GM21619 (cell line): ENCODE results near the gene DHX16.
A peak's percentile ranks its signal among the peaks of the same experiment; 100 is the strongest.

Source experiments
- ATAC-seq: cut with Tn5 transposase; IDR thresholded peaks from one replicate; pipeline ENCODE4 v1.9.1; 2021; ENCODE audit not compliant: unreplicated experiment

DHX16 gene

DNA sequence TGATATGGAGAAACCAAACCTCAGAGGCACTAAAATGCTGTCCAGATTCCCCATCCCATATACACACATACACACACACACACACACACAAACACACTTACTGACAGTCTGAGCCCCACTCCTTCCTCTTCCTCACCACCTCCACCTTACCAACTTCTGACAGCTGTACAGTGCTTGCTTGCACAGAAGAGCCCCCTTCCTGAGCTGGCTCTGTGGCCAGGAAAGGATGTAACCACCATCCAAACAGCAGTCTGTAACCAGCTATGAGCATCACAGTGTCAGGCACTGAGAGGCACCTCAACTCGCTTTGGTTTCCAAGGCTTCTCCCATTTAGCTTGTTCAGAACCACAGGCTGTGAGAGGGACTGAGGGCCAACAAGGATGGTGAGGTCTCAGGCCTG, 31.8 kb downstream of the DHX16 start:
- ATAC-seq, result no peak

DNA sequence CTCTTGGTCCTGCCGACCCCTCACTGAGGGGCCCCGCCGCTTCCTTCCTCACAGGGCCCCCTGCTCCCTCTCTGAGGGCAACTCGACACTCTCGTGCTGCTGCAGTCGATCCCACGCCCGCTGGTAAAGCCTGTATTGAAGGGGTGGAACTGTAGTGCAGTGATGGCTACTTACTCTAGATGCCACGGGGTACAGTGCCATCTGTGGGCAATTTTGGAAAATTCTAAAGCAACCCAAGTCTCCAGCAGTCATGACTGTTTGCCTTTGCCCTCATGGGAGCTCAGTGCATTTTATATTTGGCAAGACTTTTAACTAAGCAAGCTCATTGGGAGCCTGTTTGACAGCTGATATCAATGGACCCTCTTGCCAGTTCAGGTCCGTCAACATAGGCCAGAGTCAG, 32.3 kb downstream of the DHX16 start:
- ATAC-seq, result no peak

DNA sequence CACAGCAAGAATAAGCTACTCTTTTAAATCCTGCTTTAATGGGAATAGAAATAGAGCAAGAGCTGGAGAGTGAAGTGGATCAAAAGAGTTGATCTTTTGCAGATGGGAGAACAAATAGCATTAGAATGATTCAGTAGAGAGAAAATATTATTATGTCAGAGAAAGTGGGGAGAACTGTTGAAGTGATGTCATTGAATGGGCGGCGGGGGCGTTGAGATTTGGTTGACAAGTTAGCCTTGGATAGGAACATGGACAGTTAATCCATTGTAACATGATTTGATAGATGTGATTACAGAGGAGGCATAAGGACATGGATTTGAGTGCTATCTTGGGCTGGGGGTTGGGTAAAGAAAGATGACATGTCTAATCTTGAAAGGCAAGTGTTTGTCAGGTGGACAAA, 37.0 kb downstream of the DHX16 start:
- ATAC-seq, result no peak

DNA sequence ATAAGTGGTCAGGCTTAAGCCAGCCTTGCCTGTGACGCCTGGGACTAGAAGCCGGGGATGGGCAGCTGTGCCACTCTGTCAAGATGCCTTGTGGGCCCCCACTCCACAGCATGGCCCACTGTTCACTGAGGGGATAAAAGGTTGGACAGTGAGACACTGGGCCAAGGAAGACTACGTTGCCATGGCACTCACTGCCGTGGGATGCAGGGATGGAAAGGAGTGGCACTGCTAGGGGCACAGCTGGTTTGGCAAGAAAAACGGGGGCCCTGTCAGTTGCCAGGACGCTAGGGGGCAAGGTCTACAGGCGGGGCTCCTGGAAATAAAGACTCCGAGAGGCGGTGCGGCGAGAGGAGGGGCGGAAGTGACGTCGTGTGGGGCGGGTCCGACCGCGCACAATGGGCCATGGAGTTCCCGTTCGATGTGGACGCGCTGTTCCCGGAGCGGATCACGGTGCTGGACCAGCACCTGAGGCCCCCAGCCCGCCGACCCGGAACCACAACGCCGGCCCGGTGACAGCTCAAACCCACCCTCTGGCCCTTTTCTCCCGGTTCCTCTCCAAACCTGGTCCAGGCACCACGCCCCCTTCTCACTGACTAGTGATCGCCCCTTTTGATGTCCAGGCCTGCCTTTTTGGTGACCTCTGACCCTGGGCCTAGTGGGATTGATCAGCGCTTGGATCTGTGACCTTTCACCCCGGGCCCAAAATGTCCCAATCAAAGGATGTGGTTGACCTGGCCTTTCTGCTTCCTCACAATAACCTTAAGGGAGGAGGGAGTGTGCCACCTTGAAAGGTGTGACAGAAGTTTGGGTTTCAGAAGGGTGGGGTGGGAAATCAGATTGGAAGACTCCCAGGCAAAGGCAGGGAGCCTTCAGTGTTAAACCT, 46.1 kb downstream of the DHX16 start, which contains the start of gene ATAT1:
Gene ATAT1, plus strand, starts transcription at position 391 of the 883 bp plus-strand sequence.
- peak; percentile 86 for ATAC-seq

DNA sequence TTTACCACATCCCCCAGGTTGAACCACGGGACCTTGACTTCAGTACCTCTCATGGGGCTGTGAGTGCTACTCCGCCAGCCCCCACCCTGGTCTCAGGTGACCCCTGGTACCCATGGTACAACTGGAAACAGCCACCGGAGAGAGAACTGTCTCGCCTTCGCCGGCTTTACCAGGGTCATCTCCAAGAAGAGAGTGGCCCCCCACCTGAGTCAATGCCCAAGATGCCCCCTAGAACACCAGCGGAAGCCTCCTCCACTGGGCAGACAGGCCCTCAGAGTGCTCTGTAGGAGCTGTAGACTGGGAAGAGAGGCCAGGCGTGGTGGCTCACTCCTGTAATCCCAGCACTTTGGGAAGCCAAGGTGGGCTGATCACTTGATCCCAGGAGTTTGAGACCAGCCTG, 47.3 kb downstream of the DHX16 start:
- no peak for ATAC-seq

DNA sequence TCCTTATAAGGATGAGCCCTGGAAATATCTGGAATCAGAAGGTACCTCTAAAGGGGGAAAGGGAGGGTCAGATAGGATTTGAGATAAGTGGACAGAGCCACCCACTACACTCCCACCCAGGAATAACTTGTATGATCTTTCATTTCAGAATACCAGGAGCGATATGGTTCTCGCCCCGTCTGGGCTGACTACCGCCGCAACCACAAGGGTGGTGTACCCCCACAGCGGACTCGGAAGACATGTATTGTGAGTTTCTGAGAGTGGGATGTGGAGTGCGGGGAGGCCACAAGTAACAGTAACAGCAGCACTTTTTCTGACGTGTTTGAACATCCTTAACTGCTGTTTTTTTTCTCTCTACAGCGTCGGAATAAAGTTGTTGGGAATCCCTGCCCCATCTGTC, 53.2 kb downstream of the DHX16 start:
- no peak for ATAC-seq

DNA sequence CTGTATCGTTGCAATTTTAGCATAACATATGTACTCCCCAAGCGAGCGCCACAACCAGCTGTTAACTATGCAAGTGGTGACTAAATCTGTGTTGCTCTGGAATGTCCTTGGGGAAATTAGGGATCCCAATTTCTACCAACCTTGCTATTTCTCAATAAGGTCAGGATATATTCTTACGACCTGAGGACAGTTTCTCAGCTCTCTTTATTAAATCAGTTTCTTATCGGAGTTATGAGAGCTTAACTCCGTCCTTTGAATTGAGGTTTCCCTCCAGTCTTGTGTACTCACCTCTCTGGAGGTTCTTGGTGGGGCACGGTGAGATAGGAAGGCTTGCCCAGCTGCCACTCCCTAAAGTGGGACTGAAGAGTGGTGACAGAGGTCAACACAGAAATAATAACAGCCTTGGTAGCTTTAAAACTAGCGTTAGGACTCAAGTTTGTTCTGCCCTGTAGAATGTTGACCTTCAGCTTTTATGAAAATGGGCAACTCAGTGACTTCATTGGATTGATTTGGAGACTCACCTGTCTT, 54.5 kb downstream of the DHX16 start:
- ATAC-seq, result no peak

DNA sequence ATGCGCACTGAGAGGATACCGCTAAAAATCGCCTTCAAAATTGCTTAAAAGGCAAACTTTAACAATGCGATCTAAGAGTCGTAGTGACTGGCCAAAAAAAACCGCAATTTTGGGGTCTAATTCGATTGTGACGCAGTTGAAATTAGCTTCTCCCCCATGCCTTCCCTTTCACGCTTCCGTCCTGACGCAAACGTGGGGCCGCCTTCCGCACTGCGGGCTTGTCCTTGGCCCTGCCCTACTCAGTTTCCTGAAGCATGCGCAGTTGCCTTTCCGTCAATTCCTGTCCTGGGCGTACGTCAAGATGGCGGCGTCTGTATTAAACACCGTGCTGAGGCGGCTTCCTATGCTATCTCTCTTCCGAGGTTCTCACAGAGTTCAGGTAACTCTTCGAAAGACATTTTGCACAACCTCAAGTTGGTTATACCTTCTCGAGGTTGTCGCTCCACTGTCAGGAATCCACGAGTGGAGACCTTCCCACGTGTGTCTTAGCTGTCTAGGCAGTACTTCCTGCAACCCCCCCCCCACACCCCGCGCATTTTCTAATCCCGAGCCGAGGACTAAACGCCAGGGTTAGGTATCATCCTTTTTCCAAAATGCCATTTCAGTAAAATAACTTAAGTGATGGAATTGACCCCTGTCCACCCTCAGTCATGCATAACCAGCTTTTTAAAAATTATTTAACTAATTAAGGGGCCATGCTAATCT, 55.1 kb downstream of the DHX16 start, which contains the start of gene MRPS18B:
Gene MRPS18B, plus strand, starts transcription at position 276 of the 705 bp plus-strand sequence. Its CDS starts 26 bp downstream, at position 302.
- peak; percentile 61 for ATAC-seq

DNA sequence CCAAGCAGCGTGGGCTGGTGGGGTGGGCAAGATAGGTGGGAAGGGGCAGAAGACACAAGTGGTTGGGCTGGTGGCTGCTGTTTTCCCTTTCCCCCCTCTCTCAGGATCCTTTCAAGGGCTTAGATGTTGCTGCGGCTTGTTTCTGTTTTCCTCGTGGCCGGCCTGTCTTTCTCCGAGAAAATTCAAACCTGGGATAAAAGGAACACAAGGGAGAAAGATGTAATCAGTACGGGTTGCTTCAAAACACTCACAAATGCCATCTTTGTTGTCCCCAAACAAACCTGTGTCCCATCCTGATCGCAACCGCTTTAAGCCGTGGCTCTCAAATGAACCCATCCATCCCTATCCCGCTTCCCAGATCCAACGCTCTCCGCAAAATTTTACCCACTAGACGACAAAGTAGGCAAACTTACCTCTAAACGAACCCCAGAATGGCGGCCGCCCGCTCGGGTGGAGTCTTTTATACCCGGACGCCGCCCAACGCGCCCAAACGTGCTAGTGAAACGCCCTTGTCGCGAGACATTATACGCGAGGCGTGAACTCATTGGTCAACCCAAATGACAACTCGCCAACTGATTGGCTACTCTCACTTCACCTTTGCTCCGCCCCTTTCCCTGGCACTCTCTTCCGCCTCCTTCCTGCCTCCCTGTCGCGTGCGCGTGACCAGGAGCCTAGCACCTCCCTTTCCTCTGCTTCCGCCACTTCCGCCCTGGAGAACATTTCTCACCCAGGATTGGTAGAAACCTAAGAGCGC, 55.8 kb downstream of the DHX16 start, which contains the start of gene PPP1R10:
Gene PPP1R10, minus strand, starts transcription at position 433 of the 754 bp plus-strand sequence. CDS start 7,299 bp downstream, outside the sequence.
- peak; percentile 66 for ATAC-seq

DNA sequence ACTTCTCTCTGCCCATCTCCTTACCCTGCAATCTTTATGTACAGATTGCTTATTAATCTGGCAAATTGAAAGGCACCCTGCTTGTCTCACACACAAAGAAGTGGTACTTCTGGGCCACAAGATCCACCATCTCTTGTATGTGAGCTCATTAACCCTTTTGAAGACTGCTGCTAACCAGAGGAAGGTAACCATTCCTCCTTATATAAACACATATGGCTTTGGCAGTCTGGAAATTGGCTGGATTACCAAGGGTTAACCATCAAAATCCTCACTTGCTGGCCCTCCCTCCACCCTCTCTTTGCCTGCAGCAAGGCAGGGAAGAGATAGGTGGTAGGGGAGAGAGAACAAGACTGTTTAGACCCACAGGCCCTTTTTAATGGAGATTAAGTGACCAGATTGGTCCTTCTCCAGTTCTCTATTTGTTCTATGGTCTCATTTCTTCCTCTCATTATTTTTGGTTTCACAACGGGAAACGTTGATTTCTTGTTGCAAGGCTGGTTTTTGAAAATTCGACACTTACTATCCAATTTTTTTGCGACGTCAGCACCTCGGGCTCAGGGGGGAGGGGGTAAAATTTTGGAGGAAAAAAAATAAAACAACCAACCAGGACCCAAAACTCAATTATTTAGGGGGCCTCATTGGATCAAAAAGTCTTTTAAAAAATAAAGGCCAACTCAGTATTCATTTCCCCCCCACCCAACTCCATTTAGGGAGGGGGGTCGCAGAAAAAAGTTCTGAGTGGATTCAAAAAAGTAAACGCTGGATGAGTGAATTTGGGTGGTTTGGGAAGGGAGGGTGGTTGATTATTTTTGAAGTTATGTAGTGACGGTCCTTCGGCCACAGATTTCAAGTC, 56.6 kb downstream of the DHX16 start:
- ATAC-seq, result no peak

DNA sequence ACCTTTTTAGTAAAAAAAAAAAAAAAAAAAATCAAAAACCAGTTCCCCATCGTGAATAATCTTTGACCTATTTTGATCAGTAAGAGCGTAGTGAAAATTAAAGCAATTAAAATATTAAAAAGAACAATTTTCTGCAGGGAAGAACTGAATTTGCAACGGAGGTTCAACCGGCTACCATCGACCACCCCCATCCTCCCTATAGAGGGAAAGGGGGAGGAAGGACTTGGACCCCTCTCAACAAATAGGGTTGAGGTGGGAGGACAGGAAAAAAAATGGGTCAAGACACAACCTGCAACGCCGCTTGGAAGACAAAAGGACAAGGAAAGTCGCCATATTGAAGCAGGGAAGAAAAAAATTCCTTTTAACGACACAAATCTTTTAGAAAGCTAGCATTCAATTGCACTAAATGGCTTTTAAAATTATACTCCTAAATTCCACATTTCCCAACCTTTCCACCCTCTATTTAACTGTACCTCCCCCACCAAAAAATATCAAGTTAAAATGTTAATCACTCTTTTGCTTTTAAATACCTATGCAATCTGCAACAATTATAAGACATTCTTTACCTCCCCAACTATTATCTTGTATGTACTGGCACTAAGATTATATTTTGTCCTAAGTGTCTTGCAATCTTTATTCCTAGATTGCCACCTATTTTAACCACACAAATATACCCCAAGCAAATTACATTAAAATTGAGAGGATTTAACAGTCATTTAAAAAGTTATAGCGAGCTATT, 57.4 kb downstream of the DHX16 start:
- ATAC-seq, result no peak

DNA sequence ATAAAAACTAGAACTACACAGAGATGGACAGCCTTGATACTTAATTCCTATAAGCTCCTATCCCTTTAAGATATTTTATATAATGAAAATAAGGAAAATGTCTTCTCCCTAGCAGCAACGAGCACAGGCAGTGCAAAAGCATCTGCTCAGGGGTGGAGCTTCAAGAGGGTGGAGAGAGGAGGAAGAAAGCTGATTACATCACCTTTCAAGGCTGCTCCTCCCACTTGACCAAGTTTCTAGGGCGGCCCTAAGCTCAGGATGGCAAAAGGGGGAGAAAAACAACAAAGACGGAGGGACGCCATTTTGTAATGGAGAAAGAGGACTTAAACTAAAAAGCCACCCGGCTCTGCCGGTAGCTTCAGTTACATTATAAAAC, 58.0 kb downstream of the DHX16 start:
- peak; percentile 42 for ATAC-seq

DNA sequence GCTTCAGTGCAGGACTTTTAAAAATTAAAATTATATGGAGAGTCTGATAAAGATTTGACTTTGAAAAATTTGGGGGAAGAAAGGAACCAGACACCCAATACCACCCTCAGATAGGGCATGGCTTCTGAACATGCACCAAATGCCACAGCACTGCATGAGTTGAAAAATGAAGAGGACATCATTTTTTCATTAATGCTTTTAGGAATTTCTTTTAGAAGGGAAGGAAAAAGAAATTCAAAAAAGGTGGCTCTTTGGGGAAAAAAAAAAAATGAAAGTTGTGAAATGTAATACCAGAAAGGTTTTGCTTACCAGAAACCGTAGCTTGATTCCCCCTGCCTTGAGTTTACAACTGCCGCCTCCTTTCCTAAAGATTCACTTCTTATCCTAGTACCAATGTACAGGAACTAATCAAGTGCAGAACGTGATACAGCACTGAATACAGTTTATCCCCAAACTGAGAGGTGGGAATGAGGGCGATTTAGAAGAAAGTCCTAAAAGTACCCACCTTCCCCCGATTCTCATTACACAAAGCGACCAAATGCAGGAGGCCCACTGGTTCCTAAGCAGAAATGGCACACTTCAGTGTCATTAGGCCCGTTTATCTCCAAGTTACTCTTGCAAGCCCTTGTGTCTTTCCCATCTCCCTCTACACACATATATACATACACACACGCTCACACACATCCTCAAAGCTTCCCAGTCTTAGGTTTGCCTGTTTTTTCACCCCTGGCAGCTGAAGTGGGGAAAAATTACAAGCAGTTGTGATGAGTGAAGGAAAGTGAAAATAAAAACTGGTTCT, 58.6 kb downstream of the DHX16 start:
- ATAC-seq, result no peak

DNA sequence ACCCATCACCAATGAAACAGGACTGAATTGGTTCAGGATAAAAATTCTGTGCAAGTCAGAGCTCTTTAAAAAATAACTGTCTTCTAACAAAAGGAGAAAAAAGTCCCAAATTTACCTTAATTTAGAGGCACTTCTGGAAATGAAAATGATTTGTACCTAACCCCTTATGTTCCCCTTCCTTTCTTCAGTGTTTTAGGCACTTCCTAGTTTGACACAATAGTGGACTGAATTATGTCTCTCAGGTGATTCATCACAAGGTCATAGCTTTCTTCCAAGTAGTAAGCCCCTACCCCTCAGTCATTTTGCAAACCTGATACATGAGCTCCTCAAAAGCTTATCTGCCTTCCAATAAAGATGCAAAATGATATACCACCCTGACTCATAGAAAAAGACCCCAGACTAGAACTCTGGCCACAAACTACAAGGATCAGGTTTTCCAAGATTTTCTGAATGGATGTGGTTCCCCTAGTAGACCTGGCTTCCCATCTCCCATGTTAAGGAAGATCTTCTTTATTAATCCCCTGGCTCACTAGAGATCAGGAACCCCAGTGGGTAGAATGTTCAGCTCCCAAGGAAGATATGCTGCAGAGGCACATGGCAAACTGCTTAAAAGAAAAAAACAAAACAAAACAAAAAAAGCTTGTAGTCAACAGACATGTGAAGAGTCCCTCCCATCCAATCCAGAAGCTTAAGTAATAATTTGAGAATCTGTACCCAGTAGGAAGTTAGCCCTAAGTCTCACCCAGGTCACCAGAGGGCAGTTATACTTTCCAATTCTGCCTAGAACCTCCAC, 59.4 kb downstream of the DHX16 start:
- no peak for ATAC-seq

DNA sequence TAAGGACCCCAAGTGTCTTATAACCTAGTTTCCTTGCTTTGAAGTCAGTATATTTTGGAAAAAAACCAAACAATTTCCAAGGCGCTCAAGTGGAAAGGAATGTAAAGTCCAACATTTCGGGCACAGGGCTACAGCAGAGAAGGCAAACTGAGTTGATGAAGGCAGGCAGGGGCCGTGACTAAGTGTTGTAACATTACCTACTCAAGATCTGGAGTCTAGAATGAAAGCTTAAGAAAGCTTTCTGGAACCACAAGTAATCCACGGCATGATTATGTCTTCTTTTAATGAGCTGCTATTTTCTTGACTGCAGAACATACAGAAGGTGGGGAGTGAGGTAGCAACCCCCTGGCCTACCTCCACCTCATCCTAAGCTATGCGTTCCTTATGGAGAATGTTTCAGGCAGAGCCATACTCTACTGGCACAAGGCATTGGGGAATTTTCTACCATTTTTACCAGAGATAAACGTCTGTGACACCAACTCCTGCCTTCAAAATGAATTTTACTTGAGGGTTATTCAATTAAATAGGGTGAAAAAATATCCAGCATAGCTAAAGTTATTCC, 60.0 kb downstream of the DHX16 start:
- ATAC-seq, result no peak

DNA sequence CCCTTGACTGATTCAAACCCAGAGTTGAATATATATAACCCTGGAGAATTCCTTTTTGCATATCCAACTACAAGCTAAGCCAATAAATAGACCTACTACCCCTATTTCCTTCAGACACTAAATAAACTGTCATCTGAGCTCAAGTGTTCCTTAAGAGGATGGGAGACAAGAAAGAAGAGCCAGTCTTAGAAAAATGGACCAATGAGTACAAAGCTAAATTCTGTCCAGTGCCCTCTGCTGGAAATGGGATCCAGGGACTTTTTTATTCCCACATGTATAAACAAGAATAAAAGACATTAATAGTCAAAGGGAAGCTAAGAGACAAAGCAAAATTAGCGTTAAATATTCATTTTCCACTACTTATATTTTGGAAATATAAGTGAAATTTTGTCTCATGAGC, 60.6 kb downstream of the DHX16 start:
- no peak for ATAC-seq

DNA sequence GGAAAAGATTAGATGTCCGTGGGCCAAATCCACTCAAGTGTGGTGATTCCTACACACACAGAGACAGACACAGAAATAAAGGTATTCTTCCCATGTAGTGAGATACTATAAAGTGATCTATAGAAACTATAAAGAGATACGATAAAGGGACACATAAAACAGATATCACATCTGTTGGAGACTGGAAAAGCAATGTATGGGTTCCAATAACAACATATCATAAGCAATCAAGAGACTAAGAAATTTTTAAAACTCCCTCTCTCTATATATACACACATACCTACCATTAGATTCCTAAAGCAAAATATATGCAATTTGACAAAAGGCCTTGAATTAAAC, 61.0 kb downstream of the DHX16 start:
- ATAC-seq, result no peak
